HL-60 (cell line): Measurements from ENCODE around the gene GCLC.

ENCODE experiments used
- DNase-seq, 2 experiments: peaks; one replicate each; pipeline ENCODE4 v3.0.0-alpha.2; 2010 to 2020; ENCODE audit warnings: low read depth in 1 of 2, low spot score in 1 of 2
- H3K27ac ChIP-seq: fragments of 250-450 bp; sonication (Bioruptor Pico); replicated peaks from 2 replicates; pipeline ENCODE4 v1.5.1; 2020; ENCODE audit warnings: mild to moderate bottlenecking, moderate library complexity
- H3K27me3 ChIP-seq: fragments of 250-450 bp; sonication (Bioruptor Pico); 2 replicates; pipeline ENCODE4 v1.5.1; 2021; ENCODE audit warnings: mild to moderate bottlenecking, moderate library complexity; ENCODE audit not compliant: insufficient read depth, poor library complexity, severe bottlenecking
- H3K4me3 ChIP-seq: replicated peaks from 2 replicates; pipeline ENCODE4 v1.5.1; 2011; ENCODE audit warnings: mild to moderate bottlenecking, control low read depth, low read length; ENCODE audit not compliant: insufficient read depth
- GABPA ChIP-seq: IDR thresholded peaks from 2 replicates; pipeline ENCODE4 v1.6.1; 2012; ENCODE audit warnings: low read depth
- POLR2AphosphoS5 ChIP-seq: IDR thresholded peaks from 2 replicates; pipeline ENCODE4 v1.6.1; 2012; ENCODE audit warnings: low read depth
- SPI1 ChIP-seq: IDR thresholded peaks from 2 replicates; pipeline ENCODE4 v1.6.1; 2012; ENCODE audit warnings: low read depth, mild to moderate bottlenecking, borderline replicate concordance
- long read RNA-seq: library from polyadenylated mRNA; unstranded; transcript quantifications from one replicate; pipeline ENCODE4 v2.0.0, GENCODE V29; 2020
- TF ChIP-seq, protein P1 (sequence below): IDR thresholded peaks from one replicate; pipeline ENCODE4 v1.5.1; 2011; ENCODE audit warnings: low read length, control low read depth, inconsistent platforms; ENCODE audit not compliant: insufficient read depth
- TF ChIP-seq, protein P2 (sequence below): IDR thresholded peaks from 2 replicates; pipeline ENCODE4 v1.6.1; 2012; ENCODE audit warnings: low read depth; ENCODE audit not compliant: insufficient replicate concordance

The GCLC gene
- long read RNA-seq, transcript GCLC-215 (16 exons, 3,785 nt) = major isoform, 5 of 13 reads
- long read RNA-seq, partial matches to known transcripts = 6 of 13 reads
- long read RNA-seq, other reads (novel, unspliced or antisense) = 1 of 13 reads

DNA sequence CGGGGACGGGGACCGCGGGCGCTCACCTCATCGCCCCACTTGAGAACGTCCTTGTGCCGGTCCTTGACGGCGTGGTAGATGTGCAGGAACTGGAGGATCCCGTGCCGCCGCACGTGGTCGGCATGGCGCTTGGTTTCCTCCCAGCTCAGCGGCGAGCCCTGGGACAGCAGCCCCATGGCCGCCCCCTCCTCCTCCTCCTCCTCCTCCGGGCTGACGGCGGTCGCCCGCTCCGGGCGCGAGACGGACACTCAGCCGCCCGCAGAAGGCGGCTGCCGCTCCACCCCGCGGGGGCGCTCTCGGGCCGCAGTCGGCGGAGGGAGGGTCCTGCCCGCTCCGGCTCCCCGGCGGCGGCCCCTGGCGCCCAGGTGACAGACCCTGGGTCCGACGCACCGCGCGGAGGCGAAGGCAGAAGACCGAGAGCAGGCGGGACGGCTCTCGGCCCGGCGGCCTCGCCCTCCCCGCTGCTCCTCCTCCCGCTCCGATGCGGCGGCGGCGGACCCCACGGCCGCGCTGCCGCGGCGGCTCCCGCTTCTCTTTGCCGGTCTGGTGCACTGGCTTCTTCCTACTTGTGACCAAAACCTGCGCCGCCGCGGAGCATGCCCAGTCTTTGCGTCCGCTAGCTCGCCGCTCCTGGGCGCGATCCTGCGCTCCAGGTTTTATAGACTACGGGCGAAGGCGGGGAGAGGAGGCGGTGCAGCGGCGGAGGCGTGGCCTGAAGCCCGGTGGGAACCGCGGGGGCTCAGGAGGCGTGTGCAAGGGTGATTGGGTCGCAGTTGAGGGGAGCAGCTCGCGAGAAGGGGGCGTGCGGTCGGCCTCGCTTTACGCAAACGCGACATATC, at the start of gene GCLC:
Gene GCLC (minus strand): TSS at position 632 of the 839 bp plus-strand sequence. CDS start 456 bp downstream, at position 176.
- Histone ChIP-seq H3K27ac (peak within 1 kb of the TSS; percentile 68), H3K4me3 (peak within 1 kb of the TSS; percentile 91), H3K27me3 (no peaks in the 10 kb centered on the region)
- peak; percentile 80 to 95 for DNase-seq
- TF ChIP-seq, protein P1, sequence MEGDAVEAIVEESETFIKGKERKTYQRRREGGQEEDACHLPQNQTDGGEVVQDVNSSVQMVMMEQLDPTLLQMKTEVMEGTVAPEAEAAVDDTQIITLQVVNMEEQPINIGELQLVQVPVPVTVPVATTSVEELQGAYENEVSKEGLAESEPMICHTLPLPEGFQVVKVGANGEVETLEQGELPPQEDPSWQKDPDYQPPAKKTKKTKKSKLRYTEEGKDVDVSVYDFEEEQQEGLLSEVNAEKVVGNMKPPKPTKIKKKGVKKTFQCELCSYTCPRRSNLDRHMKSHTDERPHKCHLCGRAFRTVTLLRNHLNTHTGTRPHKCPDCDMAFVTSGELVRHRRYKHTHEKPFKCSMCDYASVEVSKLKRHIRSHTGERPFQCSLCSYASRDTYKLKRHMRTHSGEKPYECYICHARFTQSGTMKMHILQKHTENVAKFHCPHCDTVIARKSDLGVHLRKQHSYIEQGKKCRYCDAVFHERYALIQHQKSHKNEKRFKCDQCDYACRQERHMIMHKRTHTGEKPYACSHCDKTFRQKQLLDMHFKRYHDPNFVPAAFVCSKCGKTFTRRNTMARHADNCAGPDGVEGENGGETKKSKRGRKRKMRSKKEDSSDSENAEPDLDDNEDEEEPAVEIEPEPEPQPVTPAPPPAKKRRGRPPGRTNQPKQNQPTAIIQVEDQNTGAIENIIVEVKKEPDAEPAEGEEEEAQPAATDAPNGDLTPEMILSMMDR = peak; percentile 37
- TF ChIP-seq, protein P2, sequence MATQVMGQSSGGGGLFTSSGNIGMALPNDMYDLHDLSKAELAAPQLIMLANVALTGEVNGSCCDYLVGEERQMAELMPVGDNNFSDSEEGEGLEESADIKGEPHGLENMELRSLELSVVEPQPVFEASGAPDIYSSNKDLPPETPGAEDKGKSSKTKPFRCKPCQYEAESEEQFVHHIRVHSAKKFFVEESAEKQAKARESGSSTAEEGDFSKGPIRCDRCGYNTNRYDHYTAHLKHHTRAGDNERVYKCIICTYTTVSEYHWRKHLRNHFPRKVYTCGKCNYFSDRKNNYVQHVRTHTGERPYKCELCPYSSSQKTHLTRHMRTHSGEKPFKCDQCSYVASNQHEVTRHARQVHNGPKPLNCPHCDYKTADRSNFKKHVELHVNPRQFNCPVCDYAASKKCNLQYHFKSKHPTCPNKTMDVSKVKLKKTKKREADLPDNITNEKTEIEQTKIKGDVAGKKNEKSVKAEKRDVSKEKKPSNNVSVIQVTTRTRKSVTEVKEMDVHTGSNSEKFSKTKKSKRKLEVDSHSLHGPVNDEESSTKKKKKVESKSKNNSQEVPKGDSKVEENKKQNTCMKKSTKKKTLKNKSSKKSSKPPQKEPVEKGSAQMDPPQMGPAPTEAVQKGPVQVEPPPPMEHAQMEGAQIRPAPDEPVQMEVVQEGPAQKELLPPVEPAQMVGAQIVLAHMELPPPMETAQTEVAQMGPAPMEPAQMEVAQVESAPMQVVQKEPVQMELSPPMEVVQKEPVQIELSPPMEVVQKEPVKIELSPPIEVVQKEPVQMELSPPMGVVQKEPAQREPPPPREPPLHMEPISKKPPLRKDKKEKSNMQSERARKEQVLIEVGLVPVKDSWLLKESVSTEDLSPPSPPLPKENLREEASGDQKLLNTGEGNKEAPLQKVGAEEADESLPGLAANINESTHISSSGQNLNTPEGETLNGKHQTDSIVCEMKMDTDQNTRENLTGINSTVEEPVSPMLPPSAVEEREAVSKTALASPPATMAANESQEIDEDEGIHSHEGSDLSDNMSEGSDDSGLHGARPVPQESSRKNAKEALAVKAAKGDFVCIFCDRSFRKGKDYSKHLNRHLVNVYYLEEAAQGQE = peak; percentile 49
- TF ChIP-seq GABPA (no peak), SPI1 (no peak; the same call in 1 of the 2 replicates), POLR2AphosphoS5 (peak; percentile 69)

DNA sequence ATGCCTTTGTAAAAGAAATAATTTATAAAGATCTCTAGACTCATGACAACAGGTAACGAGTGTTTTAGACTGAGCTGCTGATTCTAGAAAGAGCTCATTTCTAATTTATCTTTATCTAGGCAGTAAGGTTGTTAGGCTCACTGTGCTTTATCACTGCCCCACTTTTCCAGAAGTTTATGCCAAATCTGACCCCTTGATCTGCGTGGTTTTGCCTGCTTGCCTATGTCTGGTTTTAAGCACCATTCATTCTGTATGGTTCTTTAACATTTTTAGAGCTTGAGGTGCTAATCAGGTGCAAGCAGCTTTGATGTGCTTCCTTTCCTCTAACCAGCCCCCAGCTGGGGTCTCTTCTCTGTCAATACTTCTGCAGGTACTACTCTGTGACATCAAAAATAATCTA, 49.7 kb upstream of the GCLC start:
- Histone ChIP-seq H3K27me3 (no peaks in the 10 kb centered on the region), H3K27ac (no peak overlapping the region), H3K4me3 (no peak overlapping the region)
- no peak for DNase-seq
- TF ChIP-seq GABPA (no peak), SPI1 (no peak), POLR2AphosphoS5 (no peak)
- TF ChIP-seq, protein P2 = no peak
- TF ChIP-seq, protein P1 = no peak

DNA sequence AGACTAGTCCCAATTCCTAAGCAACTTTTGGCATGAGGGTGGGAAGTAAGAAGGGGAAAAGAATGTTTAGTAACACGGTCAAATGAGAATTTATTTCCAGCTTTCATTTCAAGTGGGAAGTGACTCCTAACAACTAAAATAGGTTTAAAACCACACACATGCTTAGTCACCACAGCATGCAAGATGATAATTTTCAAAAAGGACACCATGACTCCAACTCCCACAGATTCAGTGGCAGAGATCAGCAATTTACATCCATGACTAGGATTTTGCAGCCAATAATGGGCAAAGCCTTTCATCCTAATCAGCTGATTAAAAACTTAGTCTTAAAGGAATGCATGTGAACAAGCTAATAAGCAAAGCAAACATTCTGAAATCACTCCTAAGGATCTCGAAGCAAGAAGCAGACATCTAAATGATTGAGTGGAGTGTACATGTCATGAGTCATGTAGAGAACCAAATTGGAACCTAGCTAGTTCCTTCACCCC, 48.1 kb upstream of the GCLC start:
- peak; percentile 28 for DNase-seq
- Histone ChIP-seq H3K4me3 (no peak overlapping the region), H3K27ac (peak overlapping the region; percentile 11; the same call in 1 of the 2 replicates), H3K27me3 (no peaks in the 10 kb centered on the region)
- TF ChIP-seq, protein P1 = no peak
